ENCODE data around the gene FCRL5. TPM values are rescaled to one million over a fixed set of nuclear protein-coding genes. Genes with fewer than 3 reads are reported as not detected.

FCRL5 gene
- total RNA-seq, 1 donor from 2014 or later = not detected

GRCh38 chr1:157472056-157472701 lies 80.1 kb downstream of the FCRL5 start:
- Mint-ChIP-seq H3K9me3 (ENCODE audit: low read depth) (peaks cover 17% of the 10 kb centered on the region), H3K36me3 (ENCODE audit: low read depth) (no peaks in the 10 kb centered on the region), H3K27me3 (ENCODE audit: low read depth) (peaks cover 29% of the 10 kb centered on the region), H3K4me1 (ENCODE audit: low read depth) (no peaks in the 10 kb centered on the region), H3K27ac (ENCODE audit: unreplicated experiment) (no peak overlapping the region), H3K4me3 (ENCODE audit: unreplicated experiment) (no peak overlapping the region)
- TF ChIP-seq, protein P1, sequence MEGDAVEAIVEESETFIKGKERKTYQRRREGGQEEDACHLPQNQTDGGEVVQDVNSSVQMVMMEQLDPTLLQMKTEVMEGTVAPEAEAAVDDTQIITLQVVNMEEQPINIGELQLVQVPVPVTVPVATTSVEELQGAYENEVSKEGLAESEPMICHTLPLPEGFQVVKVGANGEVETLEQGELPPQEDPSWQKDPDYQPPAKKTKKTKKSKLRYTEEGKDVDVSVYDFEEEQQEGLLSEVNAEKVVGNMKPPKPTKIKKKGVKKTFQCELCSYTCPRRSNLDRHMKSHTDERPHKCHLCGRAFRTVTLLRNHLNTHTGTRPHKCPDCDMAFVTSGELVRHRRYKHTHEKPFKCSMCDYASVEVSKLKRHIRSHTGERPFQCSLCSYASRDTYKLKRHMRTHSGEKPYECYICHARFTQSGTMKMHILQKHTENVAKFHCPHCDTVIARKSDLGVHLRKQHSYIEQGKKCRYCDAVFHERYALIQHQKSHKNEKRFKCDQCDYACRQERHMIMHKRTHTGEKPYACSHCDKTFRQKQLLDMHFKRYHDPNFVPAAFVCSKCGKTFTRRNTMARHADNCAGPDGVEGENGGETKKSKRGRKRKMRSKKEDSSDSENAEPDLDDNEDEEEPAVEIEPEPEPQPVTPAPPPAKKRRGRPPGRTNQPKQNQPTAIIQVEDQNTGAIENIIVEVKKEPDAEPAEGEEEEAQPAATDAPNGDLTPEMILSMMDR (IDR thresholded peaks at IDR 0.05) = no peak
- no peak for DNase-seq (ENCODE audit: low spot score)

- DNase-seq (ENCODE audit: low spot score) = no peak
- H3K4me1 Mint-ChIP-seq (ENCODE audit: low read depth) = no peaks in the 10 kb centered on the region
- H3K36me3 Mint-ChIP-seq (ENCODE audit: low read depth) = no peaks in the 10 kb centered on the region
- H3K27ac Mint-ChIP-seq (ENCODE audit: unreplicated experiment) = no peak overlapping the region
- peaks cover 29% of the 10 kb centered on the region for H3K27me3 Mint-ChIP-seq (ENCODE audit: low read depth)
- H3K4me3 Mint-ChIP-seq (ENCODE audit: unreplicated experiment) = no peak overlapping the region
- TF ChIP-seq, protein P1 (IDR thresholded peaks at IDR 0.05) = no peak
- peaks cover 14% of the 10 kb centered on the region for H3K9me3 Mint-ChIP-seq (ENCODE audit: low read depth)
Measured at GRCh38 chr1:157471531-157471930, 80.8 kb downstream of the FCRL5 start.

DNA sequence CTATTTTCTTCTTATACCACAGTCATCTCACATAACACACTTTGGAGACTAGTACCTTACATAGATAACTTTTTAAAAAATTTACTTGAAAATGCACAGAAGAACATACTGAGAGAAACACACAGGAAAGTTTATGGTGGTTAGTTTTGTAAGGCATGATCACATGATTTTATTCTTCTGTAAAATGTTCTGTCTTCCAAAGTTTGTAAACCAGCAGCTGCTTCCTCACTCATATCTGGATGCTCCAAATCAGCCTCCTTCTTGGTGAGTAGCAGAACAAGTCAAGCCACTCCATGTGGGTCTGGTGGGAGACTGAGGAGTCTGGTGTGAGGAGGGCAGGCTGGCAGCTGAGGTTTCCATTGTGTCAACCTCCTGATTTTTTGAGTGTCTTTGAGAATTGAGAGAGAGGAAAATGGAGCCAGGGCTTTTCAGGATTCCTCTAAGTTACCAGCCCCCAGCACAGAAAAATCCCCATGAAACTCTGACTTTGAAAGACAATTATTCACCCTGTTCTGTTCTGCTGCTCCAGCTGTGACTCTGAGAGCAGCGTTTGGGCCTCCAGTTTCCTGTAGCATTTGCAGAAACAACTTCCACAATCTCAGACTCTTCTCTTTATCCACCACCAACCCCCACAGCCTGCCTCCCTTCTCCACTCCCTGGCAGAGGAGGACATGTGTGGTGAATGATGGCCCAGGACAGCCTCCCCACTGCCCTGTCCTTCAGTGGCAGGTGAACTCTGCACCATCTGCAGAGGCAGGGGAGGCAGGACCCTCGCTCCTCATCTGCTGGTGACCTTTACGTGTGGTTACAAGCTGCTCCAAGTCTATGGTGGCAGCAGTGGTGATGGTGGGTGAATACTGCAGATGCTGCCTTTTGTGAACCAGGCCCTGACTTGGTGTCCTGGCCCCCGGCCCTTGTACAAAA lies 82.3 kb downstream of the FCRL5 start:
- Mint-ChIP-seq H3K36me3 (ENCODE audit: low read depth) (no peaks in the 10 kb centered on the region), H3K9me3 (ENCODE audit: low read depth) (peaks cover 2% of the 10 kb centered on the region), H3K27ac (ENCODE audit: unreplicated experiment) (no peak overlapping the region), H3K4me1 (ENCODE audit: low read depth) (no peaks in the 10 kb centered on the region), H3K27me3 (ENCODE audit: low read depth) (peaks cover 29% of the 10 kb centered on the region), H3K4me3 (ENCODE audit: unreplicated experiment) (no peak overlapping the region)
- no peak for DNase-seq (ENCODE audit: low spot score)
- TF ChIP-seq, protein P1 (IDR thresholded peaks at IDR 0.05) = no peak

- no peak overlapping the region for H3K27ac Mint-ChIP-seq (ENCODE audit: unreplicated experiment)
- peaks cover 29% of the 10 kb centered on the region for H3K27me3 Mint-ChIP-seq (ENCODE audit: low read depth)
- H3K9me3 Mint-ChIP-seq (ENCODE audit: low read depth) = no peaks in the 10 kb centered on the region
- TF ChIP-seq, protein P1 (IDR thresholded peaks at IDR 0.05) = no peak
- no peaks in the 10 kb centered on the region for H3K4me1 Mint-ChIP-seq (ENCODE audit: low read depth)
- no peaks in the 10 kb centered on the region for H3K36me3 Mint-ChIP-seq (ENCODE audit: low read depth)
- DNase-seq (ENCODE audit: low spot score) = no peak
- H3K4me3 Mint-ChIP-seq (ENCODE audit: unreplicated experiment) = no peak overlapping the region
Measured at GRCh38 chr1:157469300-157469699, 83.0 kb downstream of the FCRL5 start.

- Mint-ChIP-seq H3K4me1 (ENCODE audit: low read depth) (no peaks in the 10 kb centered on the region), H3K27ac (ENCODE audit: unreplicated experiment) (no peak overlapping the region), H3K4me3 (ENCODE audit: unreplicated experiment) (no peak overlapping the region), H3K27me3 (ENCODE audit: low read depth) (peaks cover 17% of the 10 kb centered on the region), H3K36me3 (ENCODE audit: low read depth) (no peaks in the 10 kb centered on the region), H3K9me3 (ENCODE audit: low read depth) (no peaks in the 10 kb centered on the region)
- TF ChIP-seq, protein P1 (IDR thresholded peaks at IDR 0.05) = no peak
- no peak for DNase-seq (ENCODE audit: low spot score)
Measured at GRCh38 chr1:157466011-157466410, 86.3 kb downstream of the FCRL5 start.

All from chondrocyte (in vitro differentiated cells).